H1 (cell line): ENCODE data around the gene MKI67. TPM values are rescaled to one million over a fixed set of nuclear protein-coding genes. Genes with fewer than 3 reads are reported as not detected.

Source experiments
- CTCF ChIA-PET: fragments of 300-600 bp; sonication (Branson Sonifier 250); formaldehyde crosslinking; loops from one replicate; lab custom pipeline; 2021; ENCODE audit not compliant: partially characterized antibody; lab: Charles Lee
- POLR2A ChIA-PET: fragments of 300-600 bp; sonication (Branson Sonifier 250); formaldehyde crosslinking; loops from one replicate; lab custom pipeline; 2021; ENCODE audit warnings: inconsistent platforms; ENCODE audit not compliant: partially characterized antibody; lab: Charles Lee
- DNase-seq, 2 experiments: peaks; one replicate each; pipeline versions ENCODE4 v3.0.0 to v3.0.0-alpha.2; 2010 to 2022; ENCODE audit warnings: low spot score in 2 of 2, low read depth in 1 of 2, mixed read lengths in 1 of 2
- FAIRE-seq: peaks from 2 replicates; lab custom pipeline; 2011; peaks lifted over from hg19 to GRCh38; lab: Jason Lieb, UNC
- H2AFZ ChIP-seq: 2 replicates; pipeline ENCODE4 v1.8.1; 2012; ENCODE audit warnings: low read length, inconsistent platforms
- H2AK5ac ChIP-seq: 2 replicates; pipeline ENCODE4 v1.6.1; 2013; ENCODE audit warnings: low read depth, low read length
- H2BK120ac ChIP-seq: replicated peaks from 2 replicates; pipeline ENCODE3; 2013; ENCODE audit warnings: low read depth, low read length, inconsistent platforms
- H2BK12ac ChIP-seq: 2 replicates; pipeline ENCODE4 v1.6.1; 2013; ENCODE audit warnings: low read depth, low read length
- H2BK15ac ChIP-seq: 2 replicates; pipeline ENCODE4 v1.6.1; 2013; ENCODE audit warnings: low read length
- H2BK20ac ChIP-seq: 2 replicates; pipeline ENCODE4 v1.6.1; 2013; ENCODE audit warnings: low read length
- H2BK5ac ChIP-seq: 2 replicates; pipeline ENCODE4 v1.6.1; 2013; ENCODE audit warnings: low read depth, low read length
- H3K14ac ChIP-seq: 2 replicates; pipeline ENCODE4 v1.6.1; 2013; ENCODE audit warnings: inconsistent platforms; ENCODE audit not compliant: insufficient read length
- H3K18ac ChIP-seq: 2 replicates; pipeline ENCODE4 v1.6.1; 2013; ENCODE audit warnings: low read length; ENCODE audit errors: extremely low read depth
- H3K23ac ChIP-seq: 2 replicates; pipeline ENCODE4 v1.6.1; 2013; ENCODE audit warnings: inconsistent platforms; ENCODE audit not compliant: insufficient read length
- H3K23me2 ChIP-seq: 2 replicates; pipeline ENCODE4 v1.6.1; 2013; ENCODE audit warnings: low read depth, low read length
- H3K27ac ChIP-seq: 2 replicates; pipeline ENCODE4 v1.6.1; 2011; ENCODE audit warnings: low read depth, low read length, inconsistent platforms
- H3K27me3 ChIP-seq, 4 experiments: replicated peaks in 1 of 4; 1 replicate in 1 of 4; 2 replicates in 3 of 4; pipeline versions ENCODE4 v1.6.1 to v1.8.1; 2011 to 2013; ENCODE audit warnings: low read length in 3 of 4, mild to moderate bottlenecking in 3 of 4, inconsistent platforms in 2 of 4, mixed read lengths in 2 of 4, moderate library complexity in 1 of 4; ENCODE audit not compliant: control insufficient read depth in 3 of 4, insufficient read depth in 3 of 4; ENCODE audit errors: extremely low read depth in 1 of 4
- H3K36me3 ChIP-seq, 4 experiments: 2 replicates each; pipeline versions ENCODE4 v1.6.1 to v1.8.1; 2011 to 2013; ENCODE audit warnings: mild to moderate bottlenecking in 4 of 4, low read length in 3 of 4, moderate library complexity in 2 of 4, control low read depth in 1 of 4, inconsistent platforms in 1 of 4; ENCODE audit not compliant: insufficient read depth in 4 of 4, control insufficient read depth in 2 of 4
- H3K4ac ChIP-seq: replicated peaks from 2 replicates; pipeline ENCODE3; 2013; ENCODE audit warnings: low read length, low read depth, mixed read lengths, inconsistent platforms; ENCODE audit not compliant: insufficient read length
- H3K4me1 ChIP-seq, 4 experiments: replicated peaks in 1 of 4; 1 replicate in 1 of 4; 2 replicates in 3 of 4; pipeline versions ENCODE4 v1.6.1 to v1.8.1; 2011 to 2013; ENCODE audit warnings: low read length in 3 of 4, inconsistent platforms in 2 of 4, mixed read lengths in 1 of 4; ENCODE audit not compliant: insufficient read depth in 4 of 4, control insufficient read depth in 3 of 4
- H3K4me2 ChIP-seq, 2 experiments: 2 replicates each; pipeline versions ENCODE4 v1.6.1 to v1.8.1; 2011 to 2013; ENCODE audit warnings: low read depth in 2 of 2, low read length in 2 of 2, control low read depth in 1 of 2, inconsistent platforms in 1 of 2, mild to moderate bottlenecking in 1 of 2; ENCODE audit not compliant: insufficient read depth in 1 of 2
- H3K4me3 ChIP-seq, 4 experiments: fragments of 200-600, 300-600 bp in 1 of 4; sonication (generic), shearing (Covaris generic), sonication (Bioruptor Twin) in 1 of 4; 2 replicates each; pipeline versions ENCODE4 v1.5.1 to v1.8.1; 2011 to 2016; ENCODE audit warnings: low read length in 4 of 4, low read depth in 3 of 4, control low read depth in 2 of 4, inconsistent platforms in 2 of 4, mild to moderate bottlenecking in 2 of 4, mixed read lengths in 1 of 4, moderate library complexity in 1 of 4; ENCODE audit not compliant: insufficient read depth in 2 of 4; ENCODE audit errors: extremely low read depth in 1 of 4
- H3K56ac ChIP-seq: replicated peaks from 2 replicates; pipeline ENCODE3; 2013; ENCODE audit warnings: low read depth, mild to moderate bottlenecking, mixed read lengths, low read length, inconsistent platforms; ENCODE audit not compliant: insufficient read length
- H3K79me1 ChIP-seq: 2 replicates; pipeline ENCODE4 v1.6.1; 2013; ENCODE audit warnings: low read depth, low read length, control low read depth
- H3K79me2 ChIP-seq, 2 experiments: 2 replicates each; pipeline versions ENCODE4 v1.6.1 to v1.8.1; 2012 to 2013; ENCODE audit warnings: low read length in 2 of 2, mild to moderate bottlenecking in 2 of 2, inconsistent platforms in 1 of 2; ENCODE audit not compliant: insufficient read depth in 2 of 2, control insufficient read depth in 1 of 2
- H3K9ac ChIP-seq, 4 experiments: replicated peaks in 1 of 4; 1 replicate in 1 of 4; 2 replicates in 3 of 4; pipeline versions ENCODE4 v1.6.1 to v1.8.1; 2011 to 2013; ENCODE audit warnings: low read depth in 3 of 4, low read length in 3 of 4, control low read depth in 2 of 4, mild to moderate bottlenecking in 2 of 4, moderate library complexity in 2 of 4, inconsistent platforms in 1 of 4; ENCODE audit errors: extremely low read depth in 1 of 4
- H3K9me3 ChIP-seq, 2 experiments: 2 replicates each; pipeline versions ENCODE4 v1.6.1 to v1.8.1; 2012 to 2013; ENCODE audit warnings: mild to moderate bottlenecking in 2 of 2, moderate library complexity in 2 of 2, control low read depth in 1 of 2, inconsistent platforms in 1 of 2, low read depth in 1 of 2, low read length in 1 of 2, mixed read lengths in 1 of 2; ENCODE audit not compliant: insufficient read depth in 2 of 2
- H4K20me1 ChIP-seq, 2 experiments: replicated peaks in 1 of 2; 2 replicates each; pipeline versions ENCODE3 to v1.8.1; 2011 to 2013; ENCODE audit warnings: inconsistent platforms in 2 of 2, low read length in 2 of 2, mild to moderate bottlenecking in 1 of 2; ENCODE audit not compliant: insufficient read depth in 2 of 2, control insufficient read depth in 1 of 2
- H4K5ac ChIP-seq: 2 replicates; pipeline ENCODE4 v1.6.1; 2013; ENCODE audit warnings: low read length, low read depth, mixed read lengths, inconsistent platforms; ENCODE audit not compliant: insufficient read length
- H4K8ac ChIP-seq: 2 replicates; pipeline ENCODE4 v1.8.0; 2013; ENCODE audit warnings: mild to moderate bottlenecking, moderate library complexity, low read length, inconsistent platforms; ENCODE audit not compliant: insufficient read depth; ENCODE audit errors: extremely low read depth
- H4K91ac ChIP-seq: replicated peaks from 2 replicates; pipeline ENCODE3; 2013; ENCODE audit warnings: low read length, mixed read lengths, inconsistent platforms; ENCODE audit not compliant: insufficient read length
- CREB1 ChIP-seq: IDR thresholded peaks from 2 replicates; pipeline ENCODE4 v1.6.1; 2012; ENCODE audit warnings: inconsistent platforms
- CTBP2 ChIP-seq: IDR thresholded peaks from 2 replicates; pipeline ENCODE4 v1.7.0; 2011; ENCODE audit warnings: borderline replicate concordance, mild to moderate bottlenecking, moderate library complexity, mixed read lengths, low read length; ENCODE audit not compliant: insufficient read depth, insufficient read length
- EGR1 ChIP-seq: IDR thresholded peaks from 2 replicates; pipeline ENCODE4 v1.6.1; 2011; ENCODE audit warnings: low read depth, low read length, borderline replicate concordance
- KDM5A ChIP-seq: fragments of 200-600 bp; IDR thresholded peaks from 2 replicates; pipeline ENCODE4 v1.7.1; 2012; ENCODE audit warnings: mild to moderate bottlenecking, low read length, inconsistent platforms, mixed read lengths
- TBP ChIP-seq: IDR thresholded peaks from 2 replicates; pipeline ENCODE4 v1.6.1; 2011; ENCODE audit warnings: low read depth, low read length, improper control_type of control experiment
- WGBS, 2 experiments: shearing (Covaris generic) in 1 of 2; methylation state at CpG; one replicate each; pipeline versions ENCODE4 v1.1.6 to v1.1.7; 2013 to 2015; ENCODE audit warnings: low lambda C conversion rate in 2 of 2, mixed read lengths in 2 of 2, inconsistent platforms in 1 of 2, low coverage in 1 of 2, missing lambda C conversion rate in 1 of 2; ENCODE audit not compliant: insufficient replicate concordance in 2 of 2, insufficient coverage in 1 of 2, insufficient read length in 1 of 2; ENCODE audit errors: extremely low coverage in 1 of 2, missing lambda C conversion rate in 1 of 2; 5-methylcytosine and 5-hydroxymethylcytosine counted together
- polyA plus RNA-seq, 7 experiments: library from polyadenylated mRNA; depleted of rRNA in 3 of 7; stranded (reverse) in 5 of 7; unstranded in 2 of 7; fragments of >200 nt in 5 of 7; fragments of 200-250 nt in 2 of 7; gene quantifications; 1 replicate in 5 of 7; 2 replicates in 1 of 7; 4 replicates in 1 of 7; pipeline versions ENCODE4 v1.2.1 to v1.2.3, GENCODE V29; 2011 to 2013; ENCODE audit warnings: missing spikeins in 2 of 7, mixed read lengths in 2 of 7
- total RNA-seq: library from RNA; stranded (reverse); fragmentation: NEBNext Ultra II Directional; extraction: Animal tissue kit (Norgen Biotek cat#: 25700); gene quantifications from 2 replicates; pipeline ENCODE4 v1.2.1, GENCODE V29; 2021

Gene MKI67
- total and polyA plus RNA-seq, 2 of the 8 experiments (the other 6 are each of a cell fraction or from before 2014, with no cell fraction given): 15.8 to 85.1 TPM

- Histone ChIP-seq H3K4me1 (no peaks in the 10 kb centered on the region), H3K18ac (no peak overlapping the region), H3K14ac (no peak overlapping the region), H2AFZ (no peak overlapping the region), H3K36me3 (peaks cover 58 to 97% (median 84%) of the 10 kb centered on the region in 4 experiments), H2BK15ac (no peak overlapping the region), H2BK20ac (no peak overlapping the region), H2BK5ac (no peak overlapping the region), H3K27ac (no peak overlapping the region), H2BK120ac (no peak overlapping the region), H4K8ac (no peak overlapping the region), H3K27me3 (no peaks in the 10 kb centered on the region), H3K23me2 (no peaks in the 10 kb centered on the region), H3K23ac (no peak overlapping the region), H3K4me3 (no peak overlapping the region), H2BK12ac (no peak overlapping the region), H3K4ac (no peak overlapping the region), H4K91ac (no peak overlapping the region), H2AK5ac (no peak overlapping the region), H3K79me2 (no peaks in the 10 kb centered on the region), H4K20me1 (peaks cover 3 to 5% of the 10 kb centered on the region in 2 experiments), H3K9me3 (no peaks in the 10 kb centered on the region), H3K9ac (no peak overlapping the region), H3K4me2 (no peak overlapping the region), H4K5ac (no peak overlapping the region), H3K79me1 (no peaks in the 10 kb centered on the region), H3K56ac (no peak overlapping the region)
- DNase-seq: no peak
- 93% methylated on average over 16 of the region's 19 CpGs; no CpG with 5 or more reads in 1 of the 2 experiments for WGBS, 2 experiments
- POLR2A ChIA-PET: no interaction called here
- TF ChIP-seq EGR1 (no peak), CTBP2 (no peak), CREB1 (no peak), TBP (no peak), KDM5A (no peak)
- FAIRE-seq: no peak
- CTCF ChIA-PET: interaction anchor here (0.8 to 2.6 kb wide), 4 partner anchors 9 to 16 kb away, joined by 3 to 19 read pairs (median 4); no protein-coding TSS in a partner anchor
These were observed 23.6 kb downstream of the MKI67 start for GRCh38 chr10:128102480-128103228.
